ENCODE results near the gene ARPC1B.
A peak's percentile ranks its signal among the peaks of the same experiment; 100 is the strongest.

The ARPC1B gene

GRCh38 chr7:99389772-99390171 is 15.2 kb downstream of the ARPC1B start:
- DNase-seq (ENCODE audit: low spot score) = no peak

DNA sequence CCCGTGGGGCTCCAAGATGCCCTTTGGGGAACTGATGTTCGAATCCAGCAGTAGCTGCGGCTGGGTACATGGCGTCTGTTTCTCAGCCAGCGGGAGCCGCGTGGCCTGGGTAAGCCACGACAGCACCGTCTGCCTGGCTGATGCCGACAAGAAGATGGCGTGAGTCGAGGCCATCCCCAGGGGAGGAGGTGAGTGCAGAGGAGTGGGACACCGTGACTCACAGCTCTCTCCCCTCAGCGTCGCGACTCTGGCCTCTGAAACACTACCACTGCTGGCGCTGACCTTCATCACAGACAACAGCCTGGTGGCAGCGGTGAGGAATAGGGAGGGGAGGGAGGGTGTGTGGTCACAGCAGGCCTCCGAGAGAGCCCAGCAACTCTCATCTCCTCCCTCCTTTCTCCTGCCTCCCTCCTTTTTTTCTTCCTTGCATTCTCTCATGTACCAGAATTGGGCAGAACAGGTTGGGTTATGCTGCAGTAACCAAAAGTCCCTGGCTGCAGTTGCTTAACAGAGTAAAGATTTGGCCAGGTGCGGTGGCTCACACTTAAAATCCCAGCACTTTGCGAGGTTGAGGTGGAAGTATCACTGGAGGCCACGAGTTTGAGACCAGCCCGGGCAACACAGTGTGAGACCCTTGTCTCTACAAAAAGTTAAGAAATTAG is 16.5 kb downstream of the ARPC1B start:
- no peak for DNase-seq (ENCODE audit: low spot score)

DNA sequence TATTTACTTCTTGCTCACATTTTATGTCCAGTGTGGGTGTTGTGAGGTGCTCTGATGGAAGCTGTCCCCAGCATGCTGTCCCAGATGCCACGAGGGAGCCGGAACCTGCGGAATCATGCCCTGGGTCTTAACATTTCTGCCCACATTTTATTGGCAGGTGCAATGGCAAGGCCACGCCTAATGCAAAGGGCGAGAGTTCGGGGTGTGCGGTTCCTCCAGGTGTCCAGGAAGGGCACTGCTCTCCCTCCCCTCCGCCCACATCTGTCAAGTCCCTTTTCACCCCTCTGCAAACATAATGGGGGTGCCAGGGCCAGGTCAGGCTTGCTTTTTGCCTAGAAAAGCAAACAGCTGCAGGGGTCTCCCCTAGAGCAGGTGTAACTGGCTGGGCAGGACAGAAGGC is 17.5 kb downstream of the ARPC1B start:
- no peak for DNase-seq (ENCODE audit: low spot score)

GRCh38 chr7:99392659-99393354 is 18.3 kb downstream of the ARPC1B start:
- no peak for DNase-seq (ENCODE audit: low spot score)

- no peak for DNase-seq (ENCODE audit: low spot score)
Measured at GRCh38 chr7:99393355-99394187, 19.0 kb downstream of the ARPC1B start.

DNA sequence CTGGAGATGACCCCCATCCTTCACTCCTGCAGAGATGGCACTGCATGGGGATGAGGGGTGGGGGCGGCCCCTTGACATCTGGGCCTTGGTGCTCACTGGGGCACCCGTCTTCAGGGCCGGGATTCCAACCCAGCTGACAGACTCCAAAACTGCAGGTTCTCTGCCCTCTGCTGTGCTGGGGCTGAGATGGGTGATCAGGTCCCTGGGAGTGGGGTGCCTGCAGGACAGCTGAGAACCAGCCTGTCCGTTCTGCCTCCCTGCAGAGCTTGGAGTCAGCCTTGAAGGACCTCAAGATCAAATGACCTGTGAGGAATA is 19.6 kb downstream of the ARPC1B start:
- DNase-seq (ENCODE audit: low spot score) = no peak

DNA sequence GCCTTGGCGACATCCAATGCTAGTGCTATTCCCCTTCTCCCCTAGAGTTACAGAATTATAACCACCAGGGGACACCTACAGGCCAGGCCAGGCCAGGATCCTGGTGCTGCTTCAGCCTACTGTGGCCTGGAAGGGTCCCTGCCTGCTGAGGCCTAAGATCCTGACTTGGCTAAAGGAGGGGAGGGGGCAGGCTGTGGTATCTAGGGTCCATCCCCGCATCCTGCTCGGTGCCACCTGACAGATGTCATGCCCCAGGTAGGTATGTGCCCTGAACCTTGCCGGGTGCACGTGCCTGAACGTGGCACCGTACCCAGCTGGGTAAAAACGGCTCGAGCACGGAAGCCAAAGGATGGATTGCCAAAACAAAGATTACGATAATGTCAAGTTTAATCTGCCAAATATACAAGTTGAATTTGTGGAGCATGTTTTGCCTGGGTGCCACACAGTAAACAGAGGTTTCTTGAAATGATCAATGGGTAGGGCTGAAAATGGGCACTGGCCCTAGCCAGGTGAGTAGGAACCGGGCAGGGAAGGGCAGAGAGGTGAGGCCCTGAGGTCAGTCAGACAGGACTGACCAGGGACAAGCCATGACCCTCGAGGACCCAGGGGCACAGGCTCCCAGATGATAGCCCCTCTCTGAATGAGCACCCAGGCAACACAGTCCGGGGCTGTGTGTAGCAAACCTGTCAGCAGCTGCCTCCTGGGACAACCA is 21.2 kb downstream of the ARPC1B start:
- no peak for DNase-seq (ENCODE audit: low spot score)

- no peak for DNase-seq (ENCODE audit: low spot score)
Measured at GRCh38 chr7:99396418-99397296, 22.1 kb downstream of the ARPC1B start.

DNA sequence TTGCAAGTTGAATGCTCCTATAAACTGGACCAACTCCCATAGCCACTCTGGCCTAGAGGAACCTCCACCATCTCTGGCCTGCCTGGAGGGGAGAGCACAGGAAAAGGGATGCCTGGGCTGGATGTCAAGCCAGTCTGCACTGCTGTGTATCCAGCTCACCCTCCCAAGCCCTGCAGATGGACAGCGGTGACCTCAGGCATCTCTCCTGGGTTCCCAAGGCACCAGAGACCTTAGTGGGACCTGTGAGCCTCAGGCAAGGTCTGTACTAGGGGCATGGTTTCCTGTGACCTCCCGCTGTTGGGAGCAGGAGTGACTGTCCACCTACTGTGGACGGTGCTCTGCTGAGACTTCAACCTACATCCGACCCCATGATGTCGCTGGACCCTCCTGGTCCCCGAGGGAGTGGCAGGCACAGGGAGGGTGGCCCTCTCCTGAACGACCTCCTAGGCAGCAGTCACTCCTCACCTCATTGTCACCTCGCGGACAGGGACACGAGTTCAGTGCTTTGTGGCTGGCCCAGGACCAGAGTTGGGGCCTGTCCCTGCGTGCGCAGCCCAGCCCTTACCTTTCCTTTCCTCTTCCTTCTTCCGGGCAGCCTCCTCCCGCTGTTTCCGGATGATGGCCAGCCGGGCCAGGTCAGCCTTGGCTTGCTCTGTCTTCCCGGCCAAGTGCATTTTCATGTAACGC is 22.9 kb downstream of the ARPC1B start:
- DNase-seq (ENCODE audit: low spot score) = no peak

- no peak for DNase-seq (ENCODE audit: low spot score)
Measured at GRCh38 chr7:99398891-99399445, 24.4 kb downstream of the ARPC1B start.

DNA sequence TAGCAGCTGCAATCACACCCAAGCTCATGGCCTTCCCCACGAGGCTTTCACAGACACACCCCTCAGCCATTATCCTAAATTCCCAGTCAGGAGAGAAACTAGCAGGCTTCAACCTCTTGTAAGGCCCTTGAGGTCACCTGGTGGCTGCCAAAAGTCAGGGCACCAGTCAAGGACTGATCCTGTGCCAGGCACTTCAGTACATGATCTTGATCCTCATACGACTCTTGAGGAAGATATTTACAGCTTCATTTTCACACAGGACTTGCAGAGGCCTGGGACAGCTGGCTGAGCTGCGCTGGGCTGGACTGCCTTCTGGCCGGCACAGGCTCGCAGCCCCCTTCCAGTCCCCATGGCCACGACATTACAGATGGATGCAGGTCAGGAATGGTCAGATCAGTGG is 25.1 kb downstream of the ARPC1B start:
- DNase-seq (ENCODE audit: low spot score) = no peak

DNA sequence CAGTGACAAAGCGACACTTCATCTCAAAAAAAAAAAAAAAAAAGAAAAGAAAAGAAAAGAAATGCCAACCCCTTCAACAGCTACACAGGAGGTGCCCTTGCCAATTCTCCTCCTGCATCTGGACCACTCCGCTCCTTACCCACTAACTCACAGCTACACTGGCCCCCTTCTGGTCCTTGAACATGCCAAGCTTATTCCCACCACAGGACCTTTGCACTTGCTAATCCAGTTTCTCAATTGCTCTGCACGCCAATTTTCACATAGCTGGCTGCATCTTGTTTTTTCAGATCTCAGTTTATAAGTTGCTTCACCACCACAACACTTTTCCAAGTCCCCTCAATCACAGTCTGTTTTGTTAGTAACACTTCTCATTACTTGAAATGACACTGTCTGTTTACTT is 28.3 kb downstream of the ARPC1B start:
- DNase-seq (ENCODE audit: low spot score) = no peak

GRCh38 chr7:99403764-99404163 is 29.2 kb downstream of the ARPC1B start:
- no peak for DNase-seq (ENCODE audit: low spot score)

- DNase-seq (ENCODE audit: low spot score) = peak; percentile 50
Measured at GRCh38 chr7:99404235-99404976, 29.9 kb downstream of the ARPC1B start.

DNA sequence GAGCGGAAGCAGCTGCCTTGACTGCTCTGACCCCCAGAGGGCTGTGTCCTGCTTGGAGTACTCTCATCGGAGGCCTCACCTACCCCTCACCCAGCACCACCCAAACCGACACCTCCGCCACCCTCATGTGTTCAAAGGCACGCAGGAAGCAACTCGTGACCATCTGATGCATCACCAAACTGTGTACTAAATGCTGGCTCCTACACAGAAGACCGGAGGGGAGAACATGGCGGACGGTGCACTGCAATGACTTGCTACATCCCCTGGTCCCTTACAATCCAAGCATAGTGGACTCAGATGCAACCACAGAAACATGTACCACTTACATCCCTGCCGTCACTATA is 30.4 kb downstream of the ARPC1B start:
- no peak for DNase-seq (ENCODE audit: low spot score)

GRCh38 chr7:99406557-99406956 is 32.0 kb downstream of the ARPC1B start:
- DNase-seq (ENCODE audit: low spot score) = peak; percentile 55

DNA sequence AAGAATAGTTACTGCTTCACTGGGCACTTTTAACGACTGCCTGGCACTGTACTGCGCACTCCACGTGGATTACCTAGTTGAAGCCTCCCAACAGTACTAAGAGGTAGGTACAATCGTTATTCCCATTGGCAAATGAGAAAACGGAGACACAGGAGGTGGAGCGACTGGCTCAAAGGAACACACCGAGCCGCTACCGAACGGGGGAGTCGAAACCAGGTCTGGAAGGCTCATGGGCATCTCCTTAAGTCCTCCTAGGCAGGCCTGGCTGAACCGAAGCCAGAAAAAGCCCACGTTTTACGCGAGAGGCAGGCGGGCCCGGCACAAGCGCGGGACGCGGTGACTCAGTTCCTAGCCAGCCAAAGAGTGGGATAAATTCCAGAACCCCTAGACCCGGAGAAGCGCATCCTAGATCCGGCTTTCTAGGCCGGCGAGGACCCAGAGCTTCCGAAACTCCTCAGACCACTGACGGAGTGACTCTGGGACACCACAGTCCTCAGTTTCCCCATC is 33.4 kb downstream of the ARPC1B start:
- peak; percentile 91 for DNase-seq (ENCODE audit: low spot score)

GRCh38 chr7:99408379-99409191 is 34.1 kb downstream of the ARPC1B start, which contains the start of the genes BUD31 and PDAP1:
TSS of gene BUD31 (plus strand) at chr7:99408969. CDS start at chr7:99411093, 2,124 bp downstream.
TSS of gene PDAP1 (minus strand) at chr7:99408597. CDS start at chr7:99408548, 49 bp downstream.
- DNase-seq (ENCODE audit: low spot score) = peak; percentile 98

- DNase-seq (ENCODE audit: low spot score) = peak; percentile 51
Measured at GRCh38 chr7:99409192-99409572, 34.7 kb downstream of the ARPC1B start.
